AG04449 (cell line): ENCODE data around the gene RNF148.
"Not testable (repeated sequence)": the region's sequence is repeated elsewhere in the genome, so short reads cannot be mapped to it uniquely, and the experiment has no call there.

Experiments
- CTCF ChIA-PET: fragments of 350-600 bp; formaldehyde crosslinking; extraction: SDS; loops from one replicate; lab custom pipeline; 2021; ENCODE audit warnings: antibody characterized with exemption; lab: Yijun Ruan, JAX
- POLR2A ChIA-PET: fragments of 400-600, 350-600 bp; formaldehyde crosslinking; extraction: SDS; loops from one replicate; lab custom pipeline; 2020; ENCODE audit warnings: antibody characterized with exemption, inconsistent platforms; lab: Yijun Ruan, JAX
- DNase-seq: peaks from one replicate; pipeline ENCODE4 v3.0.0-alpha.2; 2010; ENCODE audit warnings: low read depth, low spot score
- H3K4me3 ChIP-seq: 2 replicates; pipeline ENCODE4 v1.5.1; 2011; ENCODE audit warnings: low read depth, mild to moderate bottlenecking, control low read depth, low read length
- CTCF ChIP-seq: IDR thresholded peaks from one replicate; pipeline ENCODE4 v1.5.1; 2011; ENCODE audit warnings: mild to moderate bottlenecking, moderate library complexity, low read length, control low read depth, inconsistent platforms; ENCODE audit not compliant: insufficient read depth; ENCODE audit errors: missing control alignments

RNF148 gene

DNA sequence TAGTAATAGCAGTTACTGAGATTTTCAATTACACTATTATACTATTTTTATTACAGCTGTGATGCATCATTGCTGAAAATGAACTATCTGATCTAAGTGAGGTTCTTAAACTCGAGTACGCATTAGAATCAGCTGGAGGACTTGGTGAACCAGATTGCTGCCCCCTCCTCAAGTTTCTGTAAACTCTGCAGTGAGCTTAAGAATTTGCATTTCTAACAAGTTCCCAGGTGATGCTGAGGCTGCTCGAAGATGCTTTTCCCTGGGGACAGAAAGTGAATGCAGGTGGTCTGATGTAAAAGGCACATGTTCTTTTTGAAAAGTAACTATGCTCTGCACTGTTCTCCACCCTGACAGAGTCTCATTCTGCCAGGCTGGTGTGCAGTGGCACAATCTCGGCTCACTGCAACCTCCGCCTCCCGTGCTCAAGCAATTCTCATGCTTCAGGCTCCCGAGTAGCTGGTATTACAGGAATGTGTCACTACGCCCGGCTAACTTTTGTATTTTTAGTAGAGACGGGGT lies 16.3 kb downstream of the RNF148 start:
- no peak for TF ChIP-seq CTCF
- ChIA-PET CTCF (no interaction called here), POLR2A (no interaction called here)

DNA sequence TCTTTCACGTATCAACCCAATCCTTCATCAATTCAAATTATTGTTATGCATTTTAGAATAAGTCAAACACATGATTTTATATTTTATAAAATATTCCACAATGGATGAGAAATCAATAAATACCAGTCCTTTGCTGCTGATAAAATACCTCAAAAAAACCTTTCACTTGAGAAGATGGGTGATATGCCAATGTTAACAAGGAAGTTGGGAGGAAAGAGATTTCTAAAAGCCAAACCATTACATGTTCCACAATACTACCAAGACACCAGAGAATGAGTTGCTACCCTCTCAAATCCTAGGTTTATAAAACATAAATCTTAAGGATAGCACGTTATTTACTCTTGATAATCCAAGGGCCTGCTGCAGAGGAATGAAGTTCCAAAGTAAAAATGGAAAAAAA lies 18.2 kb downstream of the RNF148 start:
- ChIA-PET POLR2A (no interaction called here), CTCF (no interaction called here)
- no peak for TF ChIP-seq CTCF
- DNase-seq: no peak
- no peak overlapping the region for H3K4me3 ChIP-seq

More for the DNA sequence above, 16.3 kb downstream of the RNF148 start:
- no peak overlapping the region for H3K4me3 ChIP-seq
- DNase-seq: no peak

GRCh38 chr7:122682815-122683550 lies 19.7 kb downstream of the RNF148 start:
- CTCF ChIA-PET: no interaction called here
- no peak overlapping the region for H3K4me3 ChIP-seq
- DNase-seq: no peak
- no peak for TF ChIP-seq CTCF
- POLR2A ChIA-PET: no interaction called here

DNA sequence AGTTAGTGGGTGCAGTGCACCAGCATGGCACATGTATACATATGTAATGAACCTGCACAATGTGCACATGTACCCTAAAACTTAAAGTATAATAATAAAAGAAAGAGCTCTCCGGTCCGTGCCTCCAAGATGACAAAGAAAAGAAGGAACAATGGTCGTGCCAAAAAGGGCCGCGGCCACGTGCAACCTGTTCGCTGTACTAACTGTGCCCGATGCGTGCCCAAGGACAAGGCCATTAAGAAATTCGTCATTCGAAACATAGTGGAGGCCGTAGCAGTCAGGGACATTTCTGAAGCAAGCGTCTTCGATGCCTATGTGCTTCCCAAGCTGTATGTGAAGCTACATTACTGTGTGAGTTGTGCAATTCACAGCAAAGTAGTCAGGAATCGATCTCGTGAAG lies 21.5 kb downstream of the RNF148 start:
- POLR2A ChIA-PET, H3K4me3 ChIP-seq, CTCF ChIA-PET, DNase-seq: not testable (repeated sequence)

DNA sequence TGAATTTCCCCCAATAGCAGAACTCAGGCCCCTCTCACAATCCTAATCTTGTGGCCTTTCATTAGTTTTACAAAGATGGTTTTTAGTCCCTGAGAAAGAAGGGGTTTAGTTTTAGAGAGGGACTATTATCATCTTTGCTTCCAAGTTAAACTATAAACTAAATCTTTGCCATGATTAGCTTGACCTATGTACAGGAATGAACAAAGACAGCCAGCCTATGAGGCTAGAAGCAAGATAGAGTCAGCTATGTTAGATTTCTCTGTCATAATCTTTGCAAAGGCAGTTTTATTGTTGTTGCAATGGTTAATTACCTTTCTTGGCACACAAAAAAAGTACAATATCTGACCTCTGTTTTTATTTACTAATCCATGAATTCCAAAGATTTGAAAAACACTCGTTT lies 22.9 kb downstream of the RNF148 start:
- no peak for DNase-seq
- ChIA-PET POLR2A (no interaction called here), CTCF (no interaction called here)
- TF ChIP-seq CTCF: no peak
- no peak overlapping the region for H3K4me3 ChIP-seq

DNA sequence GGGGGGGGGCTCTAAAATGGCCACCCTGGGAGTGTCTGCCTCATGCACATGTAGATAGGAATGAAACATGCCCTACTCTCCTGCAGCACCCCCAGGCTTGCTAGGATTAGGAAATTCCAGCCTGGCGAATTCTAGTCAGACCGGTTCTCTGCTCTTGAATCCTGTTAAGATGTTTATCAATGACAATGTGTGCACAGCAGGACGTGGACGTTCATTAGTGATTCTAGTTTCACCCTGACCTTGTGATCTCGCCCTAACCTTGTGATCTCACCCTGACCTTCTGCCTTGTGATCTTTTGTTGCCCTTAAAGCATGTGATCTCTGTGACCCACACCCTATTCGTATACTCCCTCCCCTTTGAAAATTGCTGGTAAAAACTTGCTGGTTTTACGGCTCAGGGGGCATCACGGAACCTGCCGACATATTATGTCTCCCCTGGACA lies 23.4 kb downstream of the RNF148 start:
- CTCF ChIA-PET: not testable (repeated sequence)

DNA sequence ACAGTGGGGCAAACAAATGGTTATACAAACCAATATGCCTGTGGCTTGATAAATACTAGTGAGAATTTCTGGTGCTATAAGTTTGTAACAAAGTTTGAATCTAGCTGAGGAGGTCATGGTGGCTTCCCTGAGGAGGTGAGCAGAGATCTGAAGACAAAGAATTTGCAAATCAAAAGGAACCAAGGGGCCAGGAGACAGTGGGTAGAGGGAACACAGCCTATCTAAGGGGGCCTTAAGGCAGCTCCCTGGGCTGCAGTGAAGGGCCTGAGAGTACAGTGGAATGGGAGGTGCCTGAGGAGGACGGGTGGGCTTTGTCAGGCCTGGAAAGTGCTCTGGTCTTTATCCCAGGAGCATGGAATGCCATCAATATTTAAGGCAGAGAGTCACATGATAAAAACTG lies 25.6 kb downstream of the RNF148 start:
- H3K4me3 ChIP-seq: no peak overlapping the region
- ChIA-PET CTCF (no interaction called here), POLR2A (no interaction called here)
- no peak for TF ChIP-seq CTCF
- DNase-seq: no peak

More for the DNA sequence above, 23.4 kb downstream of the RNF148 start:
- DNase-seq, POLR2A ChIA-PET, H3K4me3 ChIP-seq: not testable (repeated sequence)
